ENCODE results near the gene BAZ2B.
A peak's percentile ranks its signal among the peaks of the same experiment; 100 is the strongest.

The BAZ2B gene

DNA sequence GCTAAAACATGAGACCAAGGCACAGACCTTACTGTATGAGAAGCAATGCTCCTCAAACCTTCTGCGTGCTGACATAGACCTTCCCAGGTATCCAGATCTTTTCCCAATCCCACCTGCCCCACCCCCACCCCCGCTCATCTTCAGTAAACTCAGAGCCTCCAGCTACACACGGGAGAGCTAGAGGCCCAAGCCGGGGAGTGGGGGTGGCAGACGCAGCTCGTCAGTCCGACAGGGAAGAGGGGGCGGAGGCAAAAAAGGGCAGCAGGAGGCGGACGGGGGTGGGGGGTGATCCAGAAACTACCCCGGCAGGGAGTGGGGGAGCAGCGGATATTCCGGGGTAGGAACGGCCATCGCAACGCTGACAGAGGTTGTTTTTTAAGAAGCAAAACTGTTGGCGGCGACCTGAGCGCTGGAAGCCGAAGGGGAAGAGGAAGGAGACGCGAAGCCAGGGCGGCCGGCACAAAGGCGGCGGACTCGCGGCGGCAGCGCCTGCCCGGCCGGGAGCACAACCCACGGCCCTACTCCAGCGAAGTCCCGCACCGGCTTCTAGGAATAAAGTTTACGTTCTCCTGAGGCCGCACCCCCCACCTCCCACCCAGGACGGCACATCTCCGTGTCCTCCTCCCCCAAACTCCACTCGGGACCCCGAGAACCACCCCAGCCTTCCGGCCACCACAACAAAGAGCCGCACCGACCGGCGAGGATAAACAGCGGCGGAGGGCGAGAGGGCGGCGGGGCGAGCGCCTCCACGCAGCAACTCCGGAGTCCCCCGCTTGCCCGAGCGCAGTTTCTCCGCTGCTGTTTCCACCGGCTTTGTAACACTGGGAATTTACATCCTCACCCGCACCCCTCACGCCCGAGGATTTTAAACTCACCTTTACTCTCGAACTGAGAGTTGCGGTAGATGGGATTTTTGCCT lies 722 bp downstream of the BAZ2B start:
- peak; percentile 85 to 93 for DNase-seq

DNA sequence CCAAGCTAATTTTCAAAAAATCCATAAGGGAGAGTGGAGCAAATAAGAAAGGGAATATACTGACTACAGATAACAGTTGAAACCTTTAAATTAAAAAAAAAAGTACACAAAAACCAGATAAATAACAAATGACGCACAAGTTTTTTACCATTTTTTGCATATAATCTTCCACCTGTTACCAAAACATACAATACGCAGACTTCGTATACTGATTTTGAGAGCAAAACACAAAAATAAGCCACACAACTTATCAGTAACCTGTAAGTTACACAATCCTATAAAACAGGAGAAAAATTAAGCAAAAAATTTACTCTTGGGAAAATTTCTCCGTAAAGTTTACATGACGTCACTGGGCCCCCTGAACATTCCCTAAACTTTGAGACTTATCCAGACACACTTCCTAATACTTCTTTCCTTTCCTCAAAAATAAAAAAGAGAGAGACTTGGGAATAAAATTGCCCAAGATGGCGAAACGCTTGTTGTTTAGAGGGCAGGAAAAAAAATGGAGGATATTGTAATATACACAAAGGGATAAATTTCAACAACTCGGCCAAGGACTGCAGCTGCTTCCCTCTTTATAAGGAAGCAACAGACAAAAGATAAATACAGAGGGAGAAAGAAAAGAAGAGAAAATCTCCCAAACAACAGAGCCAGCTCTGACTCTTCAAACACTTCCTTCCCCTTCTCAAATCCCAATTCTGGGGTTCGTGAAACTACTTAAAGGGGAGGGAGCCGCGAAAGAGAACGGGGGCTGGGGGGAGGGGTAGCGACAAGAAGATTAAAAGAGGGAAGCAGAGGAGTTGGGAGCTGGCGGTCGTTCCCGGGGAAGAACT lies 1.6 kb downstream of the BAZ2B start:
- peak; percentile 85 to 89 for DNase-seq

DNA sequence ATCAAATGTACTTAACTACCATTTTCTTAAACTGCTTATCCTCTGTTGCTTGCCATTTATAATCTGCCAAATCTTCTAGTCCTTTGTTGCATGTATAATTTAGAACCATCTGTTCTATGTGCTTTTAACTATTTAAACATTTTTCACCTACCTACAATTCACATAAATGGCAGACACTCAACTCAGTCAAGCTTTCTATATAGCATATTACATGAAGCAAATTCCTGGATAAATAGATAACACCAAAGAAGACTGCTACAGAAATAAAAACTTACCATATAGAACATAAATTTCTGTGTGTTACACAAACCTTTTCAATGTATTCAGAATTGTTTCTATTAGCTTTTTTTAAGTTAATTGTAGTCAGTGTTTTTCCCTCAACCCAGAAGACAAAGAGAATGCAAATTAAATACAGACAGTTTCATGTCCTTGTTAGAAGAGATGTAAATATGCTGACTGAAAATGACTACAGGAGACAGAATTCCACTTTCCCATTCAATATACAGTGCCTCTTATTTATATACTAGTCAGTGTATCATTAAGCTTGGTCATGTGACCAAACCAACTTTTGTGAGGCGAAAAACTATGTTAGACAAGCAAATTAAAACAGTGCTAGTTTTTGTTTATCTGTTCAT lies 2.6 kb downstream of the BAZ2B start:
- peak; percentile 26 to 39 for DNase-seq

DNA sequence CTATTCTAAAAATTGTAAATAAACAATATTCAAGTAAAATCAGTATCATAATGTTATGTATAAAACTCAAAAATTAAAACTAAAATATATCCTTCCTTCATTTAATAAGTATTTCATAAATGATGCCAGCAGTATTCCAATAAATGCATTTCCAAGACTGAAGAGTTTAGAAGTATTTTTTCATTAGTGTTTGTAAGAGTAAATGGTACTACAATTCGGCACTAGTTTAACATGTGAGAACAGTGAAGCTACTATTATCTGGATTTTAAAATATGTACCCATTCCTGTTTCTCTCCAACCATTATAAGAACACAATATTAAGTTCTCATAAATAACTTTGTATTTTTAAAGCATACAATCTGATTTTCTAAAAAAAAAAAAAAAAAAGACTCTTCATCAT lies 3.3 kb downstream of the BAZ2B start:
- no peak for DNase-seq

DNA sequence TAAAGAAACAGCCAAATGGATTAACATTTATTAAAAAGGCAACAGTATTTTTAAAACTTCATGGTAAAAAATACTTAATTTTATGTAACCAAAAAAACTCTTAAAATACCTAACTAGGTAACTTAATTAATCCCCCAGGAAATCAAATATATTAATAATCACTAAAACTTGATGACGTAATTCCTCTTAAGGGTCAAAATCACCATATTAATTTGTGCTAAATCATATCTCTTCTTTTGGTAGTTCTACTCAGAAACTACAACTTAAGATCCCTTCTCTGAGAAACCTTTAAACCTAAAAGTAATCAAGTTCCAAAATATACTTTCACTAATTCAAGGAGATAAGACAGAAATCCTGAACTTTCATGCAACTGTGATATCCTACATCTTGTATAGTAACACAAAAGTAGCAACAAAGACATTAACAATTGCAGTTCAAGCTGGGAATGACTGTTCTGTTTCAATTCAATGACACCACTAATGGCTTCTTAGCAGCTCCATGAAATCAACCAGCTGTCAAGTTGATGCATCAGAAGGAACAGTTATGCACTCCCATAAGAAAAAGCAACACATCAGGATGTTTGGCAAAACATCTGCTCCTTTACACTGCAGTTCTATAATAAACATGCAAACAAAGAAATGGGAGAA lies 4.0 kb downstream of the BAZ2B start:
- DNase-seq, result peak; percentile 31 to 32

DNA sequence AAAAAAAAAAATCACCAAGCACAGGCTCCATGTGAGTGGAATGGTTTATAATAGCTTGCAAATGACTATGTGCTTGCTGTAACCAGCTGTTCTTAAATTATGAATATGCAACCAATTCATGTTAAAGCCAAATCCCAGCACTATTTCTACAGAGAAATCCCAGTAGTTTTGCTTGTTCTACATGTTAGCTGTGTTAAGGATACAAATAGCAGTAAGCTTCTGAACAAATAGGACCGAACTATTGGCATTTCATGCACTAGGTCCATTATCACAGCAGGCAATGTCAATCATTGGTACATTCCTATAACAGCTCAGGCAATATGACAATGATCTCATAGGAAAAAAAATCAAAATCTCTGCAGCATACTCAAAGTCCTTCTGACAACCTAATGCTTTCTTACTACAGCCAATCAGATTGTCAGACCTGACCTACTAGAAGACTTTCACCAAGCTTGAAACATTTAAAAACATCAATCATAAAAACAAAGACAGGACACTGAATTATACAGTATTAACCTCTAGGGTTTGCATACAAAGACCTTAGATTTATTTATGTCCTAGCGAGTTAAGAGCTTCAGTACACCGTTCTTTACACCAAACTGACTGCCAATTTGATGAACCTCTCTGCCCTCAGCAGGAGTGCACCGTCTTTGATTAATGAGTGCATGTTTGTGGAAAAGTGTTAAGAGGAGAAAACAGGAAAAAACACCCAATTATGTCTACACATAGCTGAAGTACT lies 6.4 kb downstream of the BAZ2B start:
- DNase-seq, result no peak

DNA sequence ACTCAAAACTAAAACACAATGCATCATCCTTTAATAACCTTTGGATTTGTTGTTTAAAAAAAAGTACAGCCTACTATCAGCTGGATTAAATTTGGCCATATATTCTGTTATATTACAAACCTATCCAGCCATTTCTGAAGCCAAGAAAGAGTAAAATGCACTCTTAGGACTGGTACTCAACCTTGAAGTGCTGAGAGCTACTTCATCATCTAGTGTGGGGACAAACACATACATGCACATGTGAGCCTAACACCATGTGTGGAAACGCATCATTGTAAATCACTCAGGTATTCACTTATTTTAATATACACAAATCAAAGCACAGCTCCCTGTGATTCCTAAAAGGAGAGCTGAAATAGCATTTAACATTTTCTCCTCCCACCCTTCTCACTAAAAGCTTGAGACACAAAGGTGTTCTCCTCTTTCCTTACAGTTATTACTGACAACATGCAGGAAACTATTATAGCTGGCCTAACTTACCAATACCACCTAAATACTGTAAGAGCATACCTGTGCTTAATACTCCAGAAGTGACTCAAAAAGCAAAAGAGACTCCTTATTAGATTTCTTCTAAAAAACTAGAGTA lies 7.5 kb downstream of the BAZ2B start:
- DNase-seq, result no peak

DNA sequence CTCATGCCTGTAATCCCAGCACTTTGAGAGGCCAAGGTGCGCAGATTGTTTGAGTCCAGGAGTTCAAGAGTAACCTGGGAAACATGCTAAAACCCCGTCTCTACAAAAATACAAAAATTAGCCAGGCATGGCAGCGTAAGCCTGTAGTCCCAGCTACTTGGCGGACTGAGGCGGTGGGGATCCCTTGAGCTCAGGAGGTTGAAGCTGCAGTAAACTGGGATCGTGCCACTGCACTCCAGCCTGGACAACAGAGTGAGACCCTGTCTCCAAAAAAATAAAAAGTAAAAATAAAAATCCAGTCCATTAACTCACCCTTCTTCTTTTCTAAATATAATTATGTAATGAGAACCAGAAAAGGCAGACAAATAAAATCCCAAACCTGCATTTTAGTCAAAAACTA lies 8.2 kb downstream of the BAZ2B start:
- no peak for DNase-seq

DNA sequence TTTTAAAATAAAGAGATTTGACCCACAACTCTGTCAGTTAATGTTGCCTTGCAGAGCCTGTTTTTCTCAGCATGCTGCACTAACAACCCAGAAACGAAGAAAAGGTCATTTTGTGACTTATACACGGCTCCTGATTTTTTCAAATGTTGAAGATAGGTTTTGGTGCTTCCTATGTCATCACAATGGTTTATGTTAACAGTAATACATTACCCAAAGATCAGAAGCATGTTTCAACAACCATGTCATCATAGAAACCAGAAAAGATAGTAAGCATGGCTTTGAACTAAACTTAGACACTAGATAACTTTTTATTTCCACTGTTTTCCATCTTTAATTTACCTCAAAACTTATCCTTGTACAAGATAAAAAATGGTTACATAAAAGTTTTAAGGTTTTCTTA lies 10.1 kb downstream of the BAZ2B start:
- no peak for DNase-seq

DNA sequence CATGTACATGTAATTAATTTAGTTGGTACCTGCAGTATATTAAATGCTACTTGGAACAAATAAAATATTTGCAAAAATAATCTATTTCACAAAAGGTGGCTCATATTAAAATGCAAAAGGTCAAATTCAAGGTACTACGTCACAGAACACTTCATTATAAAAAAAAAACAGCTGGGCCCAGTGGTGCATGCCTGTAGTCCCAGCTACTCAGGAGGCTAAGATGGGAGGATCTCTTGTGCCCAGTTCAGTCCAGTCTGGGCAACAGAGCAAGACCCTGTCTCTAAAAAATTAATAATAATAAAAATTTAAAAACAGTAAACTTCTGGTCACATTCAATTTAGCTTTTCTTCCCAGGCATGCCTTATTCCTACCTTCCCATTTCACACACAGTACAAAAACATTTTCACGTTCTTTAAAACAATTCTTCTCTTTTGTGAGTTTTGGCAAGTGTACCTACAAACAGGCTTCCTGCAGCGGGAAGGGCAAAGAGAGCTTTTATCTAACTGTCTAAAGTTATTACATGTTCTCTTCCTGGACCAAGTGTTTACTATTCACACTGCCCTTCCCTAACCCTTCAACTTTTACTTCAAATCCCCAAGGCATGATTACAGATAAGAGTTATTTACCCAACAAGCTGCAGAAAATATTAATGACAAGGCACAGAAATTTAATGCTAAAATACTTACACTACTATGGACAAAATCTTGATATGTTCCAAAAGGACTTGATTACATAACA lies 10.7 kb downstream of the BAZ2B start:
- DNase-seq, result no peak

DNA sequence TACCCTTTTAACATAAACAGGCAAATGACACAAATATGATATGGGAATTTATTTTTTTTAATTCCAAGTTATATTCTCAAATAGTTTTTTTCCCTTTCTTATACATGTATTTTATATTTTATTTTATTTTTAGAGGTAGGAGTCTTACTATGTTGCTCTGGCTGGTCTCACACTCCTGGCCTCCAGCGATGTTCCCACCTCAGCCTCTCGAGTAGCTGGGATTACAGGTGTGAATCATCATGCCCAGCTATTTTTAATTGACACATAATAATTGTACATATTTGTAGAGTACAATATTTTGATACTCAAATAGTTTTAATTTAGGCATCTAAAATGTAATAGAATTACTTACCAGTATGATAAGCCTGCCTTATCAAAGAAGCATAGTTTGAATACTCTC lies 12.2 kb downstream of the BAZ2B start:
- no peak for DNase-seq

DNA sequence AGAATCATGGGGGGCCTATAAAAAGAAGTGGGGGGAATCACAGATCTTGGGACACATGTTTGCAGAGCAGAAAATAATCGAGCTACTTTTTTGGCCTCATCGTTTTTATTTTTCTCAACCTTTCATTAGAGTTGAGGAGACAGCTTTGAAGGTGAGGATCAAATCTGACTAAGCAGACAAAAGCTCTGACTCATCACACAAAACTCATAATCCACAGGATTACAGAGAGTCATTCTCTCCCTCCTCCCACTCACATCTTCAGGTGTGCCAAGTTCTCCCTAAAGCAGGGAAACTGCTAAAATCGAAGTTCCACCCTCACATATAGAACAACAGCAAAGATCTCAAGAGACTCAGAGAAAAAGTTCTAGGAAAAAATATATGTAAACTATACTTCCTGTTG lies 15.6 kb downstream of the BAZ2B start:
- no peak for DNase-seq

DNA sequence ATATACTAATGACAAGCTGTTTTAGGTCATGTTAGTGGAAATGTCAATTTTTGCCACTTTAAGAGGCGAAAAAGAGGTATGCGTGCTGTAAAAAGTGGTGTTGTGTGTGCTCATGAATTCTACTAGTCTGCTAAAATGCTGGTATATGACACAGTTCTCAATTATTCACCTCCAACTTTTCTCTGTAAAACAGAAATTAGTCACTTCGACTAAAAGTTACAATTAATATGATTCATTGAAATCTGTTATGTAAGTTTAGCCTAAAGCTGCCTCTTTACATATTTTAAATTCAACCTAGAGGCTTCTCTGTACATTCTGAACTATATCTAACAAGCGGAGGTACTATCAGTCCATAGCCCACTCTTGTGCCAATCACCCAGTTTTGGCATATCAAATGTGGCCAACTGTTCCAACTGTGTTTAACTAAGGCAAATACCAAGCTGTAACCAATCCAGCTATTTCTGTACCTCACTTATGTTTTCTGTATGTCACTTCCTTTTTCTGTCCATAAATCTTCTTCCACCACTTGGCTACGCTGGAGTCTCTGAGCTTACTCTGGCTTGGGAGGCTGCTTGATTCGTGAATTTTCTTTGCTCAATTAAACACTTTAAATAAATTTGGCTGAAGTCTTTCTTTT lies 20.8 kb downstream of the BAZ2B start:
- DNase-seq, result peak in 1 of 2 donors; percentile 43

DNA sequence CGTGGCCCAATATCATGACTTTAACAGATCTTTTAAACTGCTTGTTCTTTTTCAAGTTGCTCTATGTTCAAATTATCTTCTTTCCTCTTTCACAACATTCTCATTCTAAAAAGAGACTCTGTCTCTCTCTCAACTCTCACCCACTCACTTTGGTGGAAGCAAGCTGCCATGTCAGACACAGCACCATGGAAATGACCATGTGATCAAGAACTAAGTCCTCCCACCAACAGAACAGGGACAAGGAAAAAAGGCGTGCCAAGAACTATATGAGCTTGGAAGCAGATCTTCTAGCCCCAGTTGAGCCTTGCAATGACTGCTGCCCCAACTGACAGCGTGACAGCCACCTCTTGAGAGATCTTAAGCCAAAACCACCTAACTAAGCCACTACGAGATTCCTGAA lies 23.9 kb downstream of the BAZ2B start:
- DNase-seq, result peak; percentile 51 to 74

DNA sequence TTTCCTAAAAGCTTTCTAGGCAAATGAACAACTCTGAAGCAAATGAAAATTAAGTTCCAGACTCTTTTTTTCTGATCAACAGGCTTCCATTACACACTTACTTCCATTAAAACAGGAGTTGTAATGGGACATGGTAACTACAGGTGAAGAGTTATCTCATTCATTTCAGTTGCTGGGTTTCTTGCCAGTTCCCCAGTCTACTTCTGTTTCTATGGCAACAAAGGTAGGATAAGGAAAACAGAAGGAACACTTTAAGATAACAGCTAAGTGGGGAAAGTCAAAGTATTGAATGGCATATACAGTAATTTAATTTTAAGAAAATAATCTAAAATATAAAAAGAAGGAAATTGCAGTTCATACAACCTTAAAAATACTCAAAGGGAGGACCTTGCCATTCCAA lies 25.1 kb downstream of the BAZ2B start:
- no peak for DNase-seq

DNA sequence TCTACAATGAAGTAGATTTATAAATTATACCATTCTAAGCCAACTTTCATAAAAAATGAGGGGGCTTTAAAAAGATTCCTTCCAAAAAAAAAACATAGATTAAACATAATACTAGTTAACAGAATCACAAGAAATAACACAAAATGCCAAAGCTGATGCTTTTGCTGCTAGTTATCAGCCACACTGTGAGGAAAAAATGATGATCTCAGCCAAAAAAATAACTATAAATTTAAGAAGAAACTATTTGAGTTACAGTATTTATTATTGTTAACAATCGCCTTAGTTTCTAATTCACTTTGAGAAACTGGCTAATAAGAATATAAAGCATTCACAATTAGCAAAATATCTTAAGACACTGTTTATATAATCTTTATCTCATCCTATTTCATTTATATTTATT lies 27.1 kb downstream of the BAZ2B start:
- DNase-seq, result no peak

DNA sequence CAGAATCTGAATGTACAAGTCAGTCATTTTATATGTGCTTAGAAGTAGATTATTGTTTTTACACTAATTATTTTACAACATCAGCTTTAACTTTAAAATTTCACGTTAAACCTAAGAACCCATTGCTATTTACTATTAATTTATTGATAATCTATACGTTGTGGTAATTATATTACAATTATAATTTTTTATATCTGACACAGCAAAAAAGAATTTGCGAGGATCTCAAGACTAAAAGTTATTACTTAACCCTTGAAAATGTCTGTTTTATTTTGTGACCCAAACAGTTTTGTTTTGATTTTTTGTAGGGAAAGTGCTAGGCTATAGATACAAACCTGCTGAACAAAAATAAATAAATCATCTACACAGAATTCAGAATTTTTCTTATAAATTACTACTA lies 30.3 kb downstream of the BAZ2B start:
- DNase-seq, result no peak

DNA sequence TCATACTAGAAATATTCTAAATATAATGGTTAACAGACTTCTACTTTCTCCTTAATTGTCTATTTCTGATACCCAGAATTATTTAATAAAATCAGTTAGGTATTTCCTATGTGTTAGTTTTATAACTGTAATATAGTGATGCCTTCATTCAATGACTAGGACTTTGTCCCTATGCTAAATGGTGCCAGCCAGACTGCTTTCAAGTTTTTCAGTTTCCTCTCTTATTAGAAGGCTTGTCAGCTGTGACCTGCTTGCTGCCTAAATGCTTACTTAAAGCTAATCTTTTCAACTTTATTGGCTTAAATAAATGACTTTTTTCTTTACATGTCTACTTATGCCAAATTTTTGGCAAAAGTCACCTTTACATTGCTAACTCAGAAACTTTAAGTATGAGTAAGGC lies 30.7 kb downstream of the BAZ2B start:
- no peak for DNase-seq

DNA sequence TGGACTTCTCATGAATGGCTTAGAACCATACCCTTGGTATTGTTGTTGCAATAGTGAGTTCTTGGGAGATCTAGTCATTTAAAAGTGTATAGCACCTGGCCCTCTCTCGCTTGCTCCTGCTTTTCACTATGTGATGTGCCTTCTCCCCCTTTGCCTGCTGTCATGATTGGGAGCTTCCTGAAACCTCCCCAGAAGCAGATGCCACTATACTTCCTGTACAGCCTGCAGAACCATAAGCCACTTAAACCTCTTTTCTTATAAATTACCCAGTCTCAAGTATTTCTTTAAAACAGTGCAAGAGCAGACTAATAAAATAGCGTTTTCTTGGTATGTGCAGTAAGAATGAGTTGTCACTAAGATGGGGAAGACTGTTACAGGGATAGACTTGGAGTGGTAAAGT lies 31.6 kb downstream of the BAZ2B start:
- DNase-seq, result no peak

DNA sequence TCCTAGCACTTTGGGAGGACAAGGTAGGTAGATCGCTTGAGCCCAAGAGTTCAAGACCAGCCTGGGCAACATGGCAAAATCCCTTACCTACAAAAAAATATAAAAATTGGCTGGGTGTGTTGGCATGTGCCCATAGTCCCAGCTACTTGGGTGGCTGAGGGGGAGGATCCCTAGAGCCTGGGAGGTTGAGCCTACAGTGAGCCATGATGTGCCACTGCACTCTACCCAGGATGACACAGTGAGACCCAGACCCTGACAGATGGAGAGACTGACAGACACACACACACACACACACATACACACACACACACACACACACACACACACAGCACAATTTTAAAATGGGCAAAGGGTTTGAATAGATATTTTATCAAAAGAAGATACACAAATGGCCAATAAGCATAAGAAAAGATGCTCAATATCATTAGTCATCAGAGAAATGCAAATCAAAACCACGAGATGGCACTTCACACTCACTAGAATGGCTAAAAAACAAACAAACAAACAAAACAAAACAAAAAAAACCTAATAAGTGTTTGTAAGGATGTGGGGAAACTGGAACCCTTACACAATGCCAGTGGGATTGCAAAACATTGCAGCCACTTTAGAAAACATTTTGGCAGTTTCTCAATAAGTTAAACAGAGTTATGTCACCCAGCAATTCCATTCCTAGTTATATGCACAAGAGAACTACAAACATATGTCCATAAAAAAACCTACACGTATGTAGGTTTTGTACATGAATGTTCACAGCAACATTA lies 42.3 kb downstream of the BAZ2B start:
- DNase-seq, result peak; percentile 82 to 95

Data from inflammatory macrophage treated with lipopolysaccharide for 1 hour (primary cell).